ENCODE results near the gene SLC38A11. TPM values are rescaled to one million over a fixed set of nuclear protein-coding genes. Genes with fewer than 3 reads are reported as not detected.
A peak's percentile ranks its signal among the peaks of the same experiment; 100 is the strongest.

SLC38A11 gene
- total and polyA plus RNA-seq, 2 of the 13 experiments (the other 11 are each of a cell fraction or from before 2014, with no cell fraction given), result 14.0 to 14.3 TPM

DNA sequence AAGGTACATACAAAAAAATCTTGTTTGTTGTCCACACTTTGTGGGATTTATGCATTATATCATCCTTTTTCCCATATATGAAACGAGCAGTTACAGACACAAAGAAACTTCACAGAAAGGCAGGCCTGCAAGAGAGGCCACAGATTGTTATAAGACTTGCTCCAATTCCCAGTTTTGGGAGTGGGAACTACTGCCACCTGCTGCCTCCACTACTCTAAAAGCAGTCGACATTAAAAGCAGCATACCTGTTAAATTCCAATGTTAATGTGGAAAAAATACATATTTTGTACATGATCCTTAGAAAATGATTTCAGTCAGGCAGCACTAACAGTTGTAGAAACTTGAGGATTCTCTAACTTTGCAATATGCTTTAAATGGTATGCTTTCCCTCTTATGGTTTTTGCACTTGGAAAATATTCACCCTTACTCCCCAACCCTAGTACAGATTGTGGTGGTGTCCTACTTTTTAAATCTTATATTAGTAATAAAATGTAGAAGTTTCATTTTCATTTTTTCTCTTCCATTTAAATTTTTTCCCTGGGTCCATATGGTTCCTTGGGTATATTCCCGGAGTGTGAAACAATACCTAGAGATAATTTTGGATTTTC is 37.9 kb downstream of the SLC38A11 start (continued):
- no peak for TF ChIP-seq SOX13 (IDR thresholded peaks at IDR 0.05)
- peak in 1 of 2 experiments; percentile 47; a peak in 1 of 4 replicates for TF ChIP-seq SOX13 (CRISPR knock-in tag; conservative IDR thresholded peaks at IDR 0.05 in 1 of 2, IDR thresholded peaks at IDR 0.05 in 1 of 2)
- no peak for TF ChIP-seq ZNF792 (CRISPR knock-in tag; IDR thresholded peaks at IDR 0.05)
- TF ChIP-seq, protein P1, sequence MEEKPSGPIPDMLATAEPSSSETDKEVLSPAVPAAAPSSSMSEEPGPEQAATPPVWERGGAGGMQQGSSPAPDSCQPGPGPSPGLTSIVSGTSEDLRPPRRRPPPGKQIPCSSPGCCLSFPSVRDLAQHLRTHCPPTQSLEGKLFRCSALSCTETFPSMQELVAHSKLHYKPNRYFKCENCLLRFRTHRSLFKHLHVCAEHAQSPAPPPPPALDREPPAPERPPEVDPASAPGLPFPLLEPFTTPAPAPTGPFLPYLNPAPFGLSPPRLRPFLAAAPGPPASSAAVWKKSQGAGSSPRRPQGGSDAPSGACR (CRISPR knock-in tag; IDR thresholded peaks at IDR 0.05), result 0 out of 2 replicates have a peak, but pooled peaks have one; percentile 40
- TF ChIP-seq, protein P2, sequence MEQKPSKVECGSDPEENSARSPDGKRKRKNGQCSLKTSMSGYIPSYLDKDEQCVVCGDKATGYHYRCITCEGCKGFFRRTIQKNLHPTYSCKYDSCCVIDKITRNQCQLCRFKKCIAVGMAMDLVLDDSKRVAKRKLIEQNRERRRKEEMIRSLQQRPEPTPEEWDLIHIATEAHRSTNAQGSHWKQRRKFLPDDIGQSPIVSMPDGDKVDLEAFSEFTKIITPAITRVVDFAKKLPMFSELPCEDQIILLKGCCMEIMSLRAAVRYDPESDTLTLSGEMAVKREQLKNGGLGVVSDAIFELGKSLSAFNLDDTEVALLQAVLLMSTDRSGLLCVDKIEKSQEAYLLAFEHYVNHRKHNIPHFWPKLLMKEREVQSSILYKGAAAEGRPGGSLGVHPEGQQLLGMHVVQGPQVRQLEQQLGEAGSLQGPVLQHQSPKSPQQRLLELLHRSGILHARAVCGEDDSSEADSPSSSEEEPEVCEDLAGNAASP (CRISPR knock-in tag; IDR thresholded peaks at IDR 0.05; ENCODE audit: borderline replicate concordance), result 0 out of 2 replicates have a peak, but pooled peaks have one; percentile 31
- TF ChIP-seq KLF9 (CRISPR knock-in tag; IDR thresholded peaks at IDR 0.05; ENCODE audit: low read depth), result no peak
- no peak for TF ChIP-seq LCORL (IDR thresholded peaks at IDR 0.05)
- peak; percentile 67; the same call in 1 of the 2 replicates for TF ChIP-seq LCORL (CRISPR knock-in tag; IDR thresholded peaks at IDR 0.05)
- TF ChIP-seq HDAC2 (CRISPR knock-in tag; IDR thresholded peaks at IDR 0.05), result peak; percentile 27; the same call in 1 of the 2 replicates
- no peak for TF ChIP-seq DPF2 (CRISPR knock-in tag; IDR thresholded peaks at IDR 0.05; ENCODE audit: borderline replicate concordance, low read depth)
- TF ChIP-seq NCOA1 (CRISPR knock-in tag; IDR thresholded peaks at IDR 0.05), result 0 out of 2 replicates have a peak, but pooled peaks have one; percentile 49
- TF ChIP-seq ATRX (CRISPR knock-in tag; IDR thresholded peaks at IDR 0.05; ENCODE audit: borderline replicate concordance), result no peak
- TF ChIP-seq CHD4 (IDR thresholded peaks at IDR 0.05; ENCODE audit: borderline replicate concordance, low read length), result 0 out of 2 replicates have a peak, but pooled peaks have one; percentile 38
- TF ChIP-seq, protein P3, sequence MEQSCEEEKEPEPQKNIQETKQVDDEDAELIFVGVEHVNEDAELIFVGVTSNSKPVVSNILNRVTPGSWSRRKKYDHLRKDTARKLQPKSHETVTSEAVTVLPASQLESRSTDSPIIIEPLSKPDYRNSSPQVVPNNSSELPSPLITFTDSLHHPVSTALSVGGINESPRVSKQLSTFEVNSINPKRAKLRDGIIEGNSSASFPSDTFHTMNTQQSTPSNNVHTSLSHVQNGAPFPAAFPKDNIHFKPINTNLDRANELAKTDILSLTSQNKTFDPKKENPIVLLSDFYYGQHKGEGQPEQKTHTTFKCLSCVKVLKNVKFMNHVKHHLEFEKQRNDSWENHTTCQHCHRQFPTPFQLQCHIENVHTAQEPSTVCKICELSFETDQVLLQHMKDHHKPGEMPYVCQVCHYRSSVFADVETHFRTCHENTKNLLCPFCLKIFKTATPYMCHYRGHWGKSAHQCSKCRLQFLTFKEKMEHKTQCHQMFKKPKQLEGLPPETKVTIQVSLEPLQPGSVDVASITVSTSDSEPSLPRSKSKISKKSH (CRISPR knock-in tag; IDR thresholded peaks at IDR 0.05; ENCODE audit: borderline replicate concordance), result no peak
- TF ChIP-seq NPAS2 (CRISPR knock-in tag; IDR thresholded peaks at IDR 0.05; ENCODE audit: borderline replicate concordance), result no peak
- TF ChIP-seq, protein P4, sequence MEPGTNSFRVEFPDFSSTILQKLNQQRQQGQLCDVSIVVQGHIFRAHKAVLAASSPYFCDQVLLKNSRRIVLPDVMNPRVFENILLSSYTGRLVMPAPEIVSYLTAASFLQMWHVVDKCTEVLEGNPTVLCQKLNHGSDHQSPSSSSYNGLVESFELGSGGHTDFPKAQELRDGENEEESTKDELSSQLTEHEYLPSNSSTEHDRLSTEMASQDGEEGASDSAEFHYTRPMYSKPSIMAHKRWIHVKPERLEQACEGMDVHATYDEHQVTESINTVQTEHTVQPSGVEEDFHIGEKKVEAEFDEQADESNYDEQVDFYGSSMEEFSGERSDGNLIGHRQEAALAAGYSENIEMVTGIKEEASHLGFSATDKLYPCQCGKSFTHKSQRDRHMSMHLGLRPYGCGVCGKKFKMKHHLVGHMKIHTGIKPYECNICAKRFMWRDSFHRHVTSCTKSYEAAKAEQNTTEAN (CRISPR knock-in tag; conservative IDR thresholded peaks at IDR 0.05), result no peak
- TF ChIP-seq, protein P5, sequence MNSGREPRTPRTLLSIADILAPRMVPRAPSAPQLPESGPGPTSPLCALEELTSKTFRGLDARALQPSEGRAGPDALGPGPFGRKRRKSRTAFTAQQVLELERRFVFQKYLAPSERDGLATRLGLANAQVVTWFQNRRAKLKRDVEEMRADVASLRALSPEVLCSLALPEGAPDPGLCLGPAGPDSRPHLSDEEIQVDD (CRISPR knock-in tag; IDR thresholded peaks at IDR 0.05; ENCODE audit: borderline replicate concordance), result no peak
- TF ChIP-seq TEAD2 (CRISPR knock-in tag; IDR thresholded peaks at IDR 0.05), result no peak
- TF ChIP-seq, protein P6, sequence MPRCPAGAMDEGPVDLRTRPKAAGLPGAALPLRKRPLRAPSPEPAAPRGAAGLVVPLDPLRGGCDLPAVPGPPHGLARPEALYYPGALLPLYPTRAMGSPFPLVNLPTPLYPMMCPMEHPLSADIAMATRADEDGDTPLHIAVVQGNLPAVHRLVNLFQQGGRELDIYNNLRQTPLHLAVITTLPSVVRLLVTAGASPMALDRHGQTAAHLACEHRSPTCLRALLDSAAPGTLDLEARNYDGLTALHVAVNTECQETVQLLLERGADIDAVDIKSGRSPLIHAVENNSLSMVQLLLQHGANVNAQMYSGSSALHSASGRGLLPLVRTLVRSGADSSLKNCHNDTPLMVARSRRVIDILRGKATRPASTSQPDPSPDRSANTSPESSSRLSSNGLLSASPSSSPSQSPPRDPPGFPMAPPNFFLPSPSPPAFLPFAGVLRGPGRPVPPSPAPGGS (CRISPR knock-in tag; IDR thresholded peaks at IDR 0.05), result no peak
- TF ChIP-seq ZFP1 (CRISPR knock-in tag; IDR thresholded peaks at IDR 0.05), result no peak
- TF ChIP-seq ZFY (CRISPR knock-in tag; IDR thresholded peaks at IDR 0.05), result peak; percentile 43
- TF ChIP-seq RNF2 (conservative IDR thresholded peaks at IDR 0.05; ENCODE audit: low read depth), result no peak
- no peak for TF ChIP-seq ZSCAN25 (CRISPR knock-in tag; IDR thresholded peaks at IDR 0.05)
- TF ChIP-seq MAZ (IDR thresholded peaks at IDR 0.05; ENCODE audit: borderline replicate concordance, low read depth, low read length), result no peak
- no peak for TF ChIP-seq MAZ (CRISPR knock-in tag; IDR thresholded peaks at IDR 0.05; ENCODE audit: low read depth)

All from HepG2 (cell line).